ENCODE results near the gene HYLS1. TPM values are rescaled to one million over a fixed set of nuclear protein-coding genes. Genes with fewer than 3 reads are reported as not detected.

Gene HYLS1
- total RNA-seq, 4 donors from 2014 or later: 0.59 to 2.5 (median 1.3) TPM

DNA sequence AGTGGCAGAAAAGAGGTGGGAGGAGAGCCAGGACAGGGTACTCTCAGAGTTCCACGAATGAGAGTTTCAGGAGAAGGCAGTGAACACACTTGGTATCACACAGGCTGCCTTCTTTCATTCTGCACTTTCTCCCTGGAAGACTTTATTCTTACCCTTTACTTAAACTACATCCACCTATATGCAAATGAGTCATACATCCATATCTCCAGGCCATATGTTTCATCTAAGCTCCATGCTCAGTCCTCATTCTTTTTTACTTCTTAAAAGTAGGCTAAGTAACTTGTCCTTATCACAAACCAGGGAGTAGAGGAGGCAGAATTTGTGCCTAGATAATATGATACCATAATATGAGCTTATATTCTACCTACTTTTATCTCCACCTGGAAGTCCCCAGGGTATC, 6.2 kb upstream of the HYLS1 start:
- no peak overlapping the region for H3K27ac ChIP-seq
- peaks cover 0 to 1% (median 0%) of the 10 kb centered on the region in 4 donors for H3K4me1 ChIP-seq
- no peaks in the 10 kb centered on the region for H3K27me3 ChIP-seq
- TF ChIP-seq EP300 (IDR thresholded peaks at IDR 0.05) (no peak), POLR2A (IDR thresholded peaks at IDR 0.05) (no peak)
- TF ChIP-seq, protein P1, sequence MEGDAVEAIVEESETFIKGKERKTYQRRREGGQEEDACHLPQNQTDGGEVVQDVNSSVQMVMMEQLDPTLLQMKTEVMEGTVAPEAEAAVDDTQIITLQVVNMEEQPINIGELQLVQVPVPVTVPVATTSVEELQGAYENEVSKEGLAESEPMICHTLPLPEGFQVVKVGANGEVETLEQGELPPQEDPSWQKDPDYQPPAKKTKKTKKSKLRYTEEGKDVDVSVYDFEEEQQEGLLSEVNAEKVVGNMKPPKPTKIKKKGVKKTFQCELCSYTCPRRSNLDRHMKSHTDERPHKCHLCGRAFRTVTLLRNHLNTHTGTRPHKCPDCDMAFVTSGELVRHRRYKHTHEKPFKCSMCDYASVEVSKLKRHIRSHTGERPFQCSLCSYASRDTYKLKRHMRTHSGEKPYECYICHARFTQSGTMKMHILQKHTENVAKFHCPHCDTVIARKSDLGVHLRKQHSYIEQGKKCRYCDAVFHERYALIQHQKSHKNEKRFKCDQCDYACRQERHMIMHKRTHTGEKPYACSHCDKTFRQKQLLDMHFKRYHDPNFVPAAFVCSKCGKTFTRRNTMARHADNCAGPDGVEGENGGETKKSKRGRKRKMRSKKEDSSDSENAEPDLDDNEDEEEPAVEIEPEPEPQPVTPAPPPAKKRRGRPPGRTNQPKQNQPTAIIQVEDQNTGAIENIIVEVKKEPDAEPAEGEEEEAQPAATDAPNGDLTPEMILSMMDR (IDR thresholded peaks at IDR 0.05): no peak
- no peaks in the 10 kb centered on the region for H3K9me3 ChIP-seq
- H3K4me3 ChIP-seq: no peak overlapping the region
- 83 to 93% methylated on average over 1 of the region's 1 CpG for WGBS, 2 donors
- H3K36me3 ChIP-seq: no peaks in the 10 kb centered on the region
- no peak for DNase-seq (ENCODE audit: low spot score in 2 of 2)

DNA sequence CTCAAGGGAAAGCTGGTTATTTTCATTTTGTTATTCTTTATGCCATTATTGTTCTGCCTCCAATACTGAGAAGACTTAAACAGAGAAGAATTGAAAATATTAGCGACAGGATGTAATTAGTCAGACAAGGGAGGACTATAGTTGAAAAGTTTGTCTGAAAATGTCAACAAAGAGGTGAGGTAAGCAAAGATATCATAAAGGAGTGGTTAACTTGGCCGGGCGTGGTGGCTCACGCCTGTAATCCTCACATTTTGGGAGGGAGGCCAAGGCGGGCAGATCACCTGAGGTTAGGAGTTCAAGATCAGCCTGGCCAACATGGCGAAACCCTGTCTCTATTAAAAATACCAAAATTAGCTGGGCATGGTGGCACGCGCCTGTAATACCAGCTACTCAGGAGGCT, 4.1 kb upstream of the HYLS1 start:
- TF ChIP-seq POLR2A (IDR thresholded peaks at IDR 0.05): no peak
- TF ChIP-seq, protein P1 (IDR thresholded peaks at IDR 0.05): no peak
- H3K4me3 ChIP-seq: no peak overlapping the region

DNA sequence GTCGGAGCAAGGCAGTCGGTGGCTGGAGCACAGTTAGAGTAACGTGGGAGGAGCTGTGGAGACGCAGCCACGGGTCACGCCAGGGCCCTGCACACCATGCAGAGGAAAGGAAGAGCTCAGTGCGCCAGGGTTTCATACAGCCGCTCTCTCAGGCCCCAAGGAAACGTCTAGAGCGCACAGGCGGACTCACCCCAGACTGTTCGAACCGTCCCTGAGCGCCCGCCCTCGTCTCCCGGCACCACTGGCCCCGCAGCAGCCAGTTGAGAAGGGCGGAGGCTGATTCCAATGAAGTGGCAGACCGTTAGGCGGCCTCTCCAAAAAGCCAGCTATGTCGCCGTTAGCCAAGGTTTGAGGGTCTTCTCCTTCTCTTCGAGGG, 483 bp upstream of the HYLS1 start:
- peak overlapping the region; percentile 67 to 86 (median 82) for H3K4me3 ChIP-seq
- peak in 1 of 2 donors; percentile 11 for DNase-seq (ENCODE audit: low spot score in 2 of 2)
- H3K4me1 ChIP-seq: peaks cover 0 to 23% (median 5%) of the 10 kb centered on the region in 4 donors
- TF ChIP-seq, protein P1 (IDR thresholded peaks at IDR 0.05): no peak
- TF ChIP-seq POLR2A (IDR thresholded peaks at IDR 0.05): no peak
- no peak for TF ChIP-seq EP300 (IDR thresholded peaks at IDR 0.05)
- WGBS, 2 donors: 7 to 28% methylated on average over 22 to 24 of the region's 24 CpGs
- H3K9me3 ChIP-seq: no peaks in the 10 kb centered on the region
- peaks cover 0 to 4% (median 0%) of the 10 kb centered on the region in 3 donors for H3K36me3 ChIP-seq
- H3K27ac ChIP-seq: peak overlapping the region; percentile 82 to 94 (median 90)
- no peaks in the 10 kb centered on the region for H3K27me3 ChIP-seq

More for the DNA sequence above, 4.1 kb upstream of the HYLS1 start:
- H3K36me3 ChIP-seq: no peaks in the 10 kb centered on the region
- H3K4me1 ChIP-seq: peaks cover 0 to 10% (median 3%) of the 10 kb centered on the region in 4 donors
- H3K9me3 ChIP-seq: no peaks in the 10 kb centered on the region
- H3K27ac ChIP-seq: no peak overlapping the region
- DNase-seq (ENCODE audit: low spot score in 2 of 2): no peak
- no peaks in the 10 kb centered on the region for H3K27me3 ChIP-seq
- 76 to 77% methylated on average over 8 of the region's 8 CpGs for WGBS, 2 donors

DNA sequence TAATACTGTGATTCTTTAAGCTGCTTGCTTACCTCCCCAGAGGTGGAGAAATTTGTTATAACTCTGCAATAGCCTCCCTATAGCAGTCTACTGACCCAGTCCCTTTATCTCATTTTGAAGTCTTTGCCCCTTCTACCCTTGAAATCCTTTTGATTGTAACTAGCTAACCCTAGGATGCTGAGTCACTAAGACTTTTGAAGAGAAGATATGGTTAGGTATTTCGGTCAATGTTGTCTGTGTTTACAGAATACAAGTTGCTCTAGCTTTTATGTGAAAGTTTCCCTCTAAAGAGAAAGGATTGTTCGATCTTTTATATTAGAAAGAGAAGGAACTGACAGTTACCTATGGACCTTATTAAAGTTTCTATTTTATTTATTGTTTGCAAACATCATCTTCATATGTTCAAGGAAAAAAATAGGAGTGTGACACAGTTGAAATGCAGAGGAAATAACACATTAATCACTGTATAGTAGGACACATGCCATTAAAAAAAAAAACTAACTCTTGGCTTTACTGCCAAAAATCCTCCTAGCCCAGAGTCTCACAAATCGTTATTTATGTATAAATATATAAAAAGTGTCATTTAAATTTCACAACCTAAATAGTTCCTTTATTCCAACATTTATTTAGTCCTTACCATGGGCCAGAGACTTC, 3.1 kb downstream of the HYLS1 start:
- Histone ChIP-seq H3K4me1 (peaks cover 0 to 23% (median 5%) of the 10 kb centered on the region in 4 donors), H3K36me3 (peaks cover 0 to 30% (median 4%) of the 10 kb centered on the region in 3 donors), H3K27me3 (no peaks in the 10 kb centered on the region), H3K27ac (no peak overlapping the region), H3K4me3 (no peak overlapping the region), H3K9me3 (no peaks in the 10 kb centered on the region)
- DNase-seq (ENCODE audit: low spot score in 2 of 2): no peak
- TF ChIP-seq, protein P1 (IDR thresholded peaks at IDR 0.05): no peak
- TF ChIP-seq POLR2A (IDR thresholded peaks at IDR 0.05) (no peak), EP300 (IDR thresholded peaks at IDR 0.05) (no peak)
- WGBS, 2 donors: 75 to 76% methylated on average over 3 of the region's 3 CpGs

DNA sequence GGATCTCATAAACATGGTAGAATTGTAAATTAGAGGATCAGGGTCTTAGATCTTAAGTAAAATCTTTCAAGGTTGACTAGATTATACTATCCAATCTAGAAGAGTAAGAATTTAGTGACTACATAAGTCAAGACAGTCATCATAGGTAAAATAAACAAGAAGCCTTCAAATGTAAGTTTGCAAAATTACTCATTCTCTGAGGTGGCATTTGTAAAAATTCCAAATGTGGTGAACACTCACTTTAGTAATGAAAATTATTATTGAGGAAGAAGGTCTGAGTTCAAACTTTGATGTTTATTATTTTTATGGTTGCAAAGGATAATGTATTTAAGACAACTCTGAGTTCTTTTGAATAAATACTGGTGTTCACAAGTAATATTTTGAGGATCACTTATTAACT, 4.6 kb downstream of the HYLS1 start:
- H3K4me3 ChIP-seq: no peak overlapping the region
- H3K9me3 ChIP-seq: no peaks in the 10 kb centered on the region
- TF ChIP-seq, protein P1 (IDR thresholded peaks at IDR 0.05): no peak
- TF ChIP-seq EP300 (IDR thresholded peaks at IDR 0.05) (no peak), POLR2A (IDR thresholded peaks at IDR 0.05) (no peak)
- H3K36me3 ChIP-seq: peaks cover 0 to 35% (median 4%) of the 10 kb centered on the region in 3 donors
- H3K4me1 ChIP-seq: peaks cover 0 to 16% (median 5%) of the 10 kb centered on the region in 4 donors
- no peaks in the 10 kb centered on the region for H3K27me3 ChIP-seq
- no peak overlapping the region for H3K27ac ChIP-seq
- no peak for DNase-seq (ENCODE audit: low spot score in 2 of 2)

All from tibial nerve (tissue), 4 donors.